22Rv1 (cell line): Measurements from ENCODE around the gene FCRL2.

Experiments
- ZFX ChIP-seq: fragments of 450-650 bp; IDR thresholded peaks from 2 replicates; pipeline ENCODE4 v1.6.1; 2017; ENCODE audit warnings: antibody characterized with exemption, borderline replicate concordance
- TF ChIP-seq, protein P1 (sequence below): fragments of 450-650 bp; IDR thresholded peaks from 2 replicates; pipeline ENCODE4 v1.5.1; 2017; ENCODE audit warnings: mild to moderate bottlenecking

DNA sequence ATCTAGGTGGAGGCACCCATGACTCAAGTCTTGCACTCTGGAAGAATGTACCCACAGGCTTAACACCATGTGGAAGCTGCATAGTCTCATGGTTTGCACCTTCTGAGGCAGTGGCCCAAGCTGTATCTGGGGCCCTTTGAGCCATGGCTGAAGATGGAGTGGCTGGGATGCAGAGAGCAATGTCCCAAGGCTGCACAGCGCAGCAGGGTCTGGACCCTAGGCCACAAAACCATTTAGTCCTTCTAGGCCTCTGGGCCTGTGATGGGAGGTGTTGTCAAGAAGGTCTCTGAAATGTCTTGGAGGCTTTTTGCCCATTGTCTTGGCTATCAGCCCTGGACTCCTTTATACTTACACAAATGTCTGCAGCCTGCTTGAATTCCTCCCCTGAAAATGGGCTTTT, 54.9 kb downstream of the FCRL2 start:
- no peak for TF ChIP-seq ZFX
- TF ChIP-seq, protein P1, sequence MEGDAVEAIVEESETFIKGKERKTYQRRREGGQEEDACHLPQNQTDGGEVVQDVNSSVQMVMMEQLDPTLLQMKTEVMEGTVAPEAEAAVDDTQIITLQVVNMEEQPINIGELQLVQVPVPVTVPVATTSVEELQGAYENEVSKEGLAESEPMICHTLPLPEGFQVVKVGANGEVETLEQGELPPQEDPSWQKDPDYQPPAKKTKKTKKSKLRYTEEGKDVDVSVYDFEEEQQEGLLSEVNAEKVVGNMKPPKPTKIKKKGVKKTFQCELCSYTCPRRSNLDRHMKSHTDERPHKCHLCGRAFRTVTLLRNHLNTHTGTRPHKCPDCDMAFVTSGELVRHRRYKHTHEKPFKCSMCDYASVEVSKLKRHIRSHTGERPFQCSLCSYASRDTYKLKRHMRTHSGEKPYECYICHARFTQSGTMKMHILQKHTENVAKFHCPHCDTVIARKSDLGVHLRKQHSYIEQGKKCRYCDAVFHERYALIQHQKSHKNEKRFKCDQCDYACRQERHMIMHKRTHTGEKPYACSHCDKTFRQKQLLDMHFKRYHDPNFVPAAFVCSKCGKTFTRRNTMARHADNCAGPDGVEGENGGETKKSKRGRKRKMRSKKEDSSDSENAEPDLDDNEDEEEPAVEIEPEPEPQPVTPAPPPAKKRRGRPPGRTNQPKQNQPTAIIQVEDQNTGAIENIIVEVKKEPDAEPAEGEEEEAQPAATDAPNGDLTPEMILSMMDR, result no peak
